CD14-positive monocyte (primary cell): ENCODE results near the gene MYO7A. TPM values are rescaled to one million over a fixed set of nuclear protein-coding genes. Genes with fewer than 3 reads are reported as not detected.
A peak's percentile ranks its signal among the peaks of the same experiment; 100 is the strongest.

Experiments
- DNase-seq, 3 donors: peaks; one replicate each; pipeline ENCODE4 v3.0.0-alpha.2; 2011 to 2022
- H2AFZ ChIP-seq: 2 replicates; pipeline ENCODE4 v1.6.0; 2012; ENCODE audit warnings: mild to moderate bottlenecking, low read depth, low read length, inconsistent platforms; ENCODE audit not compliant: insufficient read depth, poor library complexity, severe bottlenecking
- H3K27ac ChIP-seq, 2 donors: 1 replicate in 1 of 2; 2 replicates in 1 of 2; pipeline ENCODE4 v1.5.1; 2012 to 2013; ENCODE audit warnings: low read length in 2 of 2, control low read depth in 1 of 2, inconsistent platforms in 1 of 2, low read depth in 1 of 2, mild to moderate bottlenecking in 1 of 2
- H3K27me3 ChIP-seq, 2 donors: one replicate each; pipeline versions ENCODE4 v1.6.0 to v1.6.1; 2011 to 2013; ENCODE audit warnings: low read length in 2 of 2; ENCODE audit not compliant: control insufficient read depth in 2 of 2, insufficient read depth in 2 of 2
- H3K36me3 ChIP-seq, 2 donors: replicated peaks in 1 of 2; 1 replicate in 1 of 2; 2 replicates in 1 of 2; pipeline versions ENCODE4 v1.5.1 to v1.6.1; 2012 to 2013; ENCODE audit warnings: low read length in 2 of 2, control low read depth in 1 of 2, inconsistent platforms in 1 of 2, mild to moderate bottlenecking in 1 of 2; ENCODE audit not compliant: insufficient read depth in 2 of 2, control insufficient read depth in 1 of 2
- H3K4me1 ChIP-seq, 2 donors: 1 replicate in 1 of 2; 2 replicates in 1 of 2; pipeline versions ENCODE4 v1.5.1 to v1.6.1; 2012 to 2013; ENCODE audit warnings: low read length in 2 of 2, control low read depth in 1 of 2, inconsistent platforms in 1 of 2, mild to moderate bottlenecking in 1 of 2, moderate library complexity in 1 of 2; ENCODE audit not compliant: insufficient read depth in 2 of 2, control insufficient read depth in 1 of 2
- H3K4me2 ChIP-seq: replicated peaks from 2 replicates; pipeline ENCODE3; 2012; ENCODE audit warnings: low read length, moderate library complexity, mild to moderate bottlenecking; ENCODE audit not compliant: poor library complexity, severe bottlenecking; ENCODE audit errors: extremely low read depth
- H3K4me3 ChIP-seq, 3 experiments: fragments of 200-600 bp in 1 of 3; sonication (generic) in 1 of 3; replicated peaks in 1 of 3; 1 replicate in 2 of 3; 2 replicates in 1 of 3; pipeline ENCODE4 v1.5.1; 2011 to 2013; ENCODE audit warnings: low read length in 3 of 3, mild to moderate bottlenecking in 3 of 3, control low read depth in 2 of 3, low read depth in 2 of 3, inconsistent platforms in 1 of 3, moderate library complexity in 1 of 3
- H3K79me2 ChIP-seq: 2 replicates; pipeline ENCODE4 v1.6.0; 2012; ENCODE audit warnings: mild to moderate bottlenecking, control low read depth, inconsistent platforms, low read length, moderate library complexity; ENCODE audit not compliant: insufficient read depth
- H3K9ac ChIP-seq: 2 replicates; pipeline ENCODE4 v1.6.0; 2017; ENCODE audit warnings: low read length, mild to moderate bottlenecking; ENCODE audit not compliant: insufficient read depth, poor library complexity, severe bottlenecking
- H3K9me3 ChIP-seq, 2 donors: replicated peaks in 1 of 2; 1 replicate in 1 of 2; 2 replicates in 1 of 2; pipeline versions ENCODE4 v1.5.1 to v1.6.1; 2012 to 2013; ENCODE audit warnings: low read length in 2 of 2, control low read depth in 1 of 2; ENCODE audit not compliant: control insufficient read depth in 1 of 2, insufficient read depth in 1 of 2
- H4K20me1 ChIP-seq: 2 replicates; pipeline ENCODE4 v1.6.0; 2012; ENCODE audit warnings: mild to moderate bottlenecking, low read length, control low read depth, moderate library complexity; ENCODE audit not compliant: insufficient read depth
- H3K27ac Mint-ChIP-seq, 7 donors: one replicate each; pipeline ENCODE4 v1.8.0; 2020; ENCODE audit warnings: mild to moderate bottlenecking in 7 of 7, mixed read lengths in 7 of 7, moderate library complexity in 6 of 7, inconsistent platforms in 2 of 7
- H3K27me3 Mint-ChIP-seq, 3 donors: one replicate each; pipeline ENCODE4 v1.8.0; 2021 to 2022; ENCODE audit warnings: low read depth in 3 of 3, mild to moderate bottlenecking in 3 of 3, mixed read lengths in 3 of 3, moderate library complexity in 3 of 3, inconsistent platforms in 1 of 3
- H3K36me3 Mint-ChIP-seq, 2 donors: one replicate each; pipeline ENCODE4 v1.8.0; 2020; ENCODE audit warnings: mixed read lengths in 2 of 2, inconsistent platforms in 1 of 2, mild to moderate bottlenecking in 1 of 2
- H3K4me1 Mint-ChIP-seq: one replicate; pipeline ENCODE4 v1.8.0; 2020; ENCODE audit warnings: mild to moderate bottlenecking, mixed read lengths
- H3K4me3 Mint-ChIP-seq, 2 donors: one replicate each; pipeline ENCODE4 v1.8.0; 2020; ENCODE audit warnings: mild to moderate bottlenecking in 2 of 2, mixed read lengths in 2 of 2, moderate library complexity in 1 of 2
- H3K9me3 Mint-ChIP-seq, 7 donors: one replicate each; pipeline ENCODE4 v1.8.0; 2020 to 2022; ENCODE audit warnings: mixed read lengths in 7 of 7, mild to moderate bottlenecking in 6 of 7, moderate library complexity in 6 of 7, inconsistent platforms in 2 of 7
- WGBS: methylation state at CpG from one replicate; pipeline ENCODE4 v1.1.5; 2013; ENCODE audit warnings: missing lambda C conversion rate; ENCODE audit not compliant: insufficient coverage; 5-methylcytosine and 5-hydroxymethylcytosine counted together
- intact Hi-C, 2 donors: fragments of 100-400 bp; cut with micrococcal nuclease; formaldehyde crosslinking; loops; one replicate each; pipeline versions ENCODE4 v1.15.0 to v1.15.1; 2023
- polyA plus RNA-seq, 3 donors: library from polyadenylated mRNA; depleted of rRNA in 1 of 3; unstranded in 2 of 3; stranded (reverse) in 1 of 3; fragments of 300-500 nt in 2 of 3; fragments of >200 nt in 1 of 3; fragmentation: Illumina TruSeq in 2 of 3; gene quantifications; 1 replicate in 2 of 3; 2 replicates in 1 of 3; pipeline ENCODE4 v1.2.3, GENCODE V29; 2012 to 2021
- TF ChIP-seq, protein P1 (sequence below): fragments of 200-600 bp; IDR thresholded peaks from one replicate; pipeline ENCODE4 v1.8.0; 2022; ENCODE audit warnings: antibody characterized with exemption, mild to moderate bottlenecking

MYO7A gene
- polyA plus RNA-seq, 3 donors = 3.5 to 7.8 (median 3.6) TPM

DNA sequence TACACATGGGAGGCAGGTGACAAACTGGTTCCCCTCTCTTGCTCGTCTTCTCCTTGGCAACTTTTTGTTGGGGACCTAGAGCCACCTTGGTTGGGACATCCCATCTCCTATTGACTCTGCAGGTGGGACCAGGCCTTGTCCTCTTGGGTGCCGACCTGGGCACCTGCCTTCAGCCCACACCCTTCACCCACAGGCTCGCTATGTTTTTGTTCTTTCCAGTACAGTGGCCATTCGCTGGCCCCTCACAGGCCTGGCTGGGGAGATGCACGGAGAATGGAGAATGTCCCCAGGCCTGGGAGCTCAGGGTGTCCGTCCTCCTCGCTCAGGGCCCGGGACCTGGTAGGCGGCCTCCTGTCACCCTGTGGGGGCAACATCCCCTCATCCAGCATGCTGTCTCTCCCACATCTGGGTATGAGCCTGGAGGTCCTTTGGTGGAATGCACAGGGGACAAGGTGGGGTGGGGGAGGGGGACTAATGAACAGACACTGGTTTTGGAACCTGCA, 40.3 kb upstream of the MYO7A start:
- 92% methylated on average over 5 of the region's 9 CpGs for WGBS
- intact Hi-C loops = loop anchor here in 1 of 2 donors (10.0 kb wide), 1 partner anchor 363 kb away; no protein-coding TSS in a partner anchor
- TF ChIP-seq, protein P1, sequence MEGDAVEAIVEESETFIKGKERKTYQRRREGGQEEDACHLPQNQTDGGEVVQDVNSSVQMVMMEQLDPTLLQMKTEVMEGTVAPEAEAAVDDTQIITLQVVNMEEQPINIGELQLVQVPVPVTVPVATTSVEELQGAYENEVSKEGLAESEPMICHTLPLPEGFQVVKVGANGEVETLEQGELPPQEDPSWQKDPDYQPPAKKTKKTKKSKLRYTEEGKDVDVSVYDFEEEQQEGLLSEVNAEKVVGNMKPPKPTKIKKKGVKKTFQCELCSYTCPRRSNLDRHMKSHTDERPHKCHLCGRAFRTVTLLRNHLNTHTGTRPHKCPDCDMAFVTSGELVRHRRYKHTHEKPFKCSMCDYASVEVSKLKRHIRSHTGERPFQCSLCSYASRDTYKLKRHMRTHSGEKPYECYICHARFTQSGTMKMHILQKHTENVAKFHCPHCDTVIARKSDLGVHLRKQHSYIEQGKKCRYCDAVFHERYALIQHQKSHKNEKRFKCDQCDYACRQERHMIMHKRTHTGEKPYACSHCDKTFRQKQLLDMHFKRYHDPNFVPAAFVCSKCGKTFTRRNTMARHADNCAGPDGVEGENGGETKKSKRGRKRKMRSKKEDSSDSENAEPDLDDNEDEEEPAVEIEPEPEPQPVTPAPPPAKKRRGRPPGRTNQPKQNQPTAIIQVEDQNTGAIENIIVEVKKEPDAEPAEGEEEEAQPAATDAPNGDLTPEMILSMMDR = no peak

DNA sequence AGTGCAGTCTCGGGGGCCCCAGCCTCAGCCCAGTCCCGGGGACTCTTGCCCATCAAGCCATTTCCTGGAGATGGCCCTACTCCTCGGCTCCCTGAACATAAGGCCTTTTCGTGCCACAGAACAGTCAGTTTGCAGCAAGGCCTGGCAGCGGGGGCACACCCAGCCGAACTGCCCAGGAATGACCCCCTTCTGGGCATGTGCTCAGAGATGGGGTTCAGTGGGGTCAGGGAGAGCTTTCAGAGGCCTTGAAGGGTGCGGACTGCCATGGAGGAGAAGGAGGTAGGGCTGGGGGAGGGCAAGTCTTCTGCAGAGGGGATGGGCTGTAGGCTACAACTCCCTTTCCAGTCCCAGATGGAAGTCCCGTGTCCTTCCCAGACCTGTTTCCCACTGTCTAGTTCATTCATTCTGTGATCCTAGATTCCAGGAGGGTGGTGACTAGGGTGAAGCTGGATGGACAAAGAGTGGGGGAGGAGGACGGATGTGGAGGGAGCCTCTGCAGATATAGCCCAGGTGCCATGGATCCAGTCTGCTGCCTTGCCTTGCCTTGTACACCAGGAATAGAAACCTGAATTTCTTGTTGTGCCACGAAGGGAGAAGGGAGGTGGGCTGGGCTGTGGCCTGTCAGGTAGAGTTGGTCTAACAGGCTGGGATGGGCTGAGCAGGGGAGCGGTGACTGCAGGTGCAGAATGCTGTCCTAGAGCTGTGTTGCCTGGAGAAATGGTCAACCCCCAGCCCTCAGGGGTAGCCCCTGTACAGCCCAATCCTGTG, 39.6 kb upstream of the MYO7A start:
- H3K27me3 ChIP-seq = no peaks in the 10 kb centered on the region
- DNase-seq = no peak
- 100% methylated on average over 5 of the region's 11 CpGs for WGBS
- Mint-ChIP-seq H3K4me1 (peaks cover 2% of the 10 kb centered on the region), H3K27me3 (peaks cover 0 to 5% (median 0%) of the 10 kb centered on the region in 3 donors), H3K27ac (peak overlapping the region in 1 of 7 donors; percentile 46), H3K4me3 (no peak overlapping the region), H3K9me3 (no peaks in the 10 kb centered on the region), H3K36me3 (no peaks in the 10 kb centered on the region)
- no peaks in the 10 kb centered on the region for H3K36me3 ChIP-seq
- no peak overlapping the region for H3K27ac ChIP-seq
- H3K79me2 ChIP-seq = no peaks in the 10 kb centered on the region
- no peak overlapping the region for H3K4me2 ChIP-seq
- peaks cover 0 to under 1% of the 10 kb centered on the region in 2 donors for H3K4me1 ChIP-seq
- no peak overlapping the region for H2AFZ ChIP-seq
- no peak overlapping the region for H3K9ac ChIP-seq
- TF ChIP-seq, protein P1 = no peak
- intact Hi-C loops = loop anchor here in 1 of 2 donors (10.0 kb wide), 1 partner anchor 364 kb away; no protein-coding TSS in a partner anchor
- no peaks in the 10 kb centered on the region for H3K9me3 ChIP-seq
- H4K20me1 ChIP-seq = no peaks in the 10 kb centered on the region
- no peak overlapping the region for H3K4me3 ChIP-seq

More for the DNA sequence above, 40.3 kb upstream of the MYO7A start:
- H3K9me3 Mint-ChIP-seq = no peaks in the 10 kb centered on the region
- Histone ChIP-seq H3K36me3 (no peaks in the 10 kb centered on the region), H2AFZ (no peak overlapping the region), H3K79me2 (no peaks in the 10 kb centered on the region), H4K20me1 (no peaks in the 10 kb centered on the region), H3K9ac (no peak overlapping the region), H3K4me2 (no peak overlapping the region), H3K27me3 (no peaks in the 10 kb centered on the region), H3K4me3 (no peak overlapping the region), H3K4me1 (peaks cover 5 to 7% of the 10 kb centered on the region in 2 donors), H3K9me3 (no peaks in the 10 kb centered on the region), H3K27ac (no peak overlapping the region)
- H3K27me3 Mint-ChIP-seq = peaks cover 0 to 5% (median 0%) of the 10 kb centered on the region in 3 donors
- no peak overlapping the region for H3K4me3 Mint-ChIP-seq
- H3K4me1 Mint-ChIP-seq = peaks cover 8% of the 10 kb centered on the region
- H3K27ac Mint-ChIP-seq = no peak overlapping the region
- no peak for DNase-seq
- no peaks in the 10 kb centered on the region for H3K36me3 Mint-ChIP-seq
